Measurements from ENCODE around the gene ENPP3. TPM values are rescaled to one million over a fixed set of nuclear protein-coding genes. Genes with fewer than 3 reads are reported as not detected.

The ENPP3 gene
- total RNA-seq, 2 donors from 2014 or later = 11.5 to 21.4 TPM

DNA sequence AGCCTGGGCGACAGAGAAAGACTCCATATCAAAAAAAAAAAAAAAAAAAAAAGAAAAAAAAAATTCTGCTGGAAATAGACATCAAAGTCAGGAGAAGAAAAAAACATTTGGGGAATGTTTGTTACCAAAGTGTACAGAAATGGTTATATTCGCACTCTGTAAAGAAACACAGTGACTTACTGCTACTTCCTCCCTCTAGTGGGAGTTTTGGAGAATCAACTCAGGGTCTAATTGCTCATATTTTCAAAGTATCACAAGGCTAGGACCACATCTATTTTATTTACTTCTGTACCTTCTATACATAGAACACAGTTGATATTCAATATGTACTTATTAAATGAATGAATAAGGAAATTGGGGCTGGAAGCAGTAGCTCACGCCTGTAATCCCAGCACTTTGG lies 39.7 kb upstream of the ENPP3 start:
- H3K9me3 ChIP-seq = no peaks in the 10 kb centered on the region
- no peak for DNase-seq
- H3K9ac ChIP-seq (ENCODE audit: low read depth in 2 of 2, low read length in 2 of 2) = no peak overlapping the region
- H3K36me3 ChIP-seq = peaks cover 31% of the 10 kb centered on the region
- TF ChIP-seq, protein P1, sequence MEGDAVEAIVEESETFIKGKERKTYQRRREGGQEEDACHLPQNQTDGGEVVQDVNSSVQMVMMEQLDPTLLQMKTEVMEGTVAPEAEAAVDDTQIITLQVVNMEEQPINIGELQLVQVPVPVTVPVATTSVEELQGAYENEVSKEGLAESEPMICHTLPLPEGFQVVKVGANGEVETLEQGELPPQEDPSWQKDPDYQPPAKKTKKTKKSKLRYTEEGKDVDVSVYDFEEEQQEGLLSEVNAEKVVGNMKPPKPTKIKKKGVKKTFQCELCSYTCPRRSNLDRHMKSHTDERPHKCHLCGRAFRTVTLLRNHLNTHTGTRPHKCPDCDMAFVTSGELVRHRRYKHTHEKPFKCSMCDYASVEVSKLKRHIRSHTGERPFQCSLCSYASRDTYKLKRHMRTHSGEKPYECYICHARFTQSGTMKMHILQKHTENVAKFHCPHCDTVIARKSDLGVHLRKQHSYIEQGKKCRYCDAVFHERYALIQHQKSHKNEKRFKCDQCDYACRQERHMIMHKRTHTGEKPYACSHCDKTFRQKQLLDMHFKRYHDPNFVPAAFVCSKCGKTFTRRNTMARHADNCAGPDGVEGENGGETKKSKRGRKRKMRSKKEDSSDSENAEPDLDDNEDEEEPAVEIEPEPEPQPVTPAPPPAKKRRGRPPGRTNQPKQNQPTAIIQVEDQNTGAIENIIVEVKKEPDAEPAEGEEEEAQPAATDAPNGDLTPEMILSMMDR (IDR thresholded peaks at IDR 0.05) = peak; percentile 13
- no peaks in the 10 kb centered on the region for H3K27me3 ChIP-seq
- H3K27ac ChIP-seq = no peak overlapping the region
- H3K4me1 ChIP-seq = no peaks in the 10 kb centered on the region
- H3K4me3 ChIP-seq = no peak overlapping the region
- intact Hi-C loops (cut with DNase I) = no loop called here

DNA sequence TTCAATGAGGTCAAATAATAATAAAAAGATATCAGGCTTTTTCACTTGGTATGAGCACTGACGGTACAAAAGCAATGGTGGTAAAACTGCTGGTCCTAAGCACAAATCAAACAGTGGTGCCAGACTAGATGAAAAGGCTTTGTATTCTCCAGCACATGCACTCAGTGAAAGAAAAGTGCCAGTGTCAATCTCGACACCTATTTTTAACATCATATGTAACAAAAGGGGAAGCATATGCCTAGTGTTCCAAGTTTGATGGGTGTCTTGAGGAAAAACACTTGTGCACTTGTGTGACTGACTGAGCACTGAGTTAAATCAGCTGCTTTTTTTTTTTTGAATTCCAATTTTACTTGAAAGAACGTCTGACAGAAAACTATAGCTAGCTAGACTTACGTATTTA lies 36.4 kb upstream of the ENPP3 start:
- Histone ChIP-seq H3K27ac (no peak overlapping the region), H3K27me3 (no peaks in the 10 kb centered on the region), H3K4me1 (no peaks in the 10 kb centered on the region), H3K4me3 (no peak overlapping the region), H3K36me3 (peaks cover 25% of the 10 kb centered on the region), H3K9me3 (no peaks in the 10 kb centered on the region), H3K9ac (ENCODE audit: low read depth in 2 of 2, low read length in 2 of 2) (no peak overlapping the region)
- intact Hi-C loops (cut with DNase I) = no loop called here
- no peak for DNase-seq
- TF ChIP-seq, protein P1 (IDR thresholded peaks at IDR 0.05) = no peak

DNA sequence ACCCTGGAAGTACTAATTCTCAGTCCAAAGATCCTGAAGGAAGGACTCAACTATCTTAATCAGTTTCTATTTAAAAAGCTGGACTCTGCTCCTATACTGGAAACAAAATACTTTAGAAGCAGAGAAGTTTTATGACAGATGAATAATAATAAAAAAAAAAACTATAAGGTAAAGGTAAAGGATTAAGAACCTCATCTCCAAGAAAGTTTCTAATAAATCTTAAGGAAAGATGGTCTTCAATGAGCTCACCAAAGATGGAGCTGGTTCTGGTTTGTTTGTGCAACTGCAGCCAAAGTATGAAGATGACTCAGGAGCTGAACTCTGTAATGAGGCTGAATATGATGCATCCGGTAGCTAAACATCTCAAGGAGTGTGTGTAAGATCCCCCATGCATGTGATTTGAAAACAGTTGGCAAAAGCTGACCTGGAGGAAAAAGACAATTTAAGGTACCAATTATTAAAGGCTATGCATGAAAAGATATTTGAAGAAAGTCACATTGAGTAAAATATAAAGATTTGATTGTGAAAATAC lies 34.3 kb upstream of the ENPP3 start:
- TF ChIP-seq, protein P1 (IDR thresholded peaks at IDR 0.05) = no peak
- Histone ChIP-seq H3K27ac (no peak overlapping the region), H3K27me3 (no peaks in the 10 kb centered on the region), H3K9ac (ENCODE audit: low read depth in 2 of 2, low read length in 2 of 2) (no peak overlapping the region), H3K36me3 (peaks cover 25% of the 10 kb centered on the region), H3K9me3 (no peaks in the 10 kb centered on the region), H3K4me1 (no peaks in the 10 kb centered on the region), H3K4me3 (no peak overlapping the region)
- no peak for DNase-seq
- intact Hi-C loops (cut with DNase I) = no loop called here

DNA sequence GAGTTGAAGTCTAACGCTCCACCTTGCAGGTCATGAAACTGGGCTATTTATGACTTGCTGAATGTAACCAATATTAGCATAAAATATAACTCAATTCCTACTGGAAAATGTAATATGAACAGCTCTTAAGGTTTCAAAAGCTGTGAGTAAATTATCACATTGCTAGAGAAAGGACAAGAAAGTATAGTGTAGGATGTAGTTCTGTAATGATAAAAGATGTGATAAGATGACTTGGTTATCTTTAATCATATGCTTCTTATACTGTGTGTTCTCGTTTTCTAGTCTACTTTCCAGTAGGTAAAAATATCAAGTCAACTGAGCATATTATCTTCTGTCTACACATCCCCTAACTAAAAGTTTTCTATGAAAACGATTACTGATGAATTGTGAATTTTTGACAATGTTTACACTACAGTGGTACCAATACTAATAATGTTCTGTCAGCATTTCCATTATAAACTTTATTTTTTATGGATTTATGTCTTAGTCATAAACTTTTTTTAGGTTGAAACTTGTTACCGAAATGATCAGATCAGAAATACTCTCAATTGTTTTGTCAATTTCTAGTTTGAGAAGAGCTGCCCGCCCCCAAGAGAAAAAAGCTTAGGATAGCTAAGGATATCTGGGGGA lies 23.7 kb upstream of the ENPP3 start:
- TF ChIP-seq, protein P1 (IDR thresholded peaks at IDR 0.05) = no peak
- H3K4me1 ChIP-seq = no peaks in the 10 kb centered on the region
- no peaks in the 10 kb centered on the region for H3K36me3 ChIP-seq
- no peak overlapping the region for H3K9ac ChIP-seq (ENCODE audit: low read depth in 2 of 2, low read length in 2 of 2)
- H3K9me3 ChIP-seq = no peaks in the 10 kb centered on the region
- no peaks in the 10 kb centered on the region for H3K27me3 ChIP-seq
- intact Hi-C loops (cut with DNase I) = no loop called here
- H3K27ac ChIP-seq = no peak overlapping the region
- no peak for DNase-seq
- no peak overlapping the region for H3K4me3 ChIP-seq

DNA sequence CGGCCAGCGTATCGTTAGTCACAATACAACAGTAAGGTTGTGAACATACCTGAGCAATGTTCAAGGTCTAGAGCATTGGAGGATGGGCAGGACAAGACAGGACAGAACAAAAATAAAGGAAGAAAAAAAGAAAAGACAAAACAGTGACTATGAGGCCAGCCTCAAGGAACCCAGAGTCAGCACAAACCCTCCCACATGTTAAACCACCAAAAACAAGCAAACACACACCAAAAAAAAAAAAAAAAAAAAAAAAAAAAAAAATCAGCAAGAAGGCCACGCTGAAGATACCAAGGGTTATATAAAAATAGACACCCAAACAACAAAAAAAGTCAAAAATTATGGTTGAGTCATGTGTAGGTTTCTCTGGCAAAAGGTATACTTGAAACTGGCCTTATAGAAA lies 21.8 kb upstream of the ENPP3 start:
- peaks cover 8% of the 10 kb centered on the region for H3K36me3 ChIP-seq
- H3K4me3 ChIP-seq = no peak overlapping the region
- no peak for DNase-seq
- no peak overlapping the region for H3K27ac ChIP-seq
- no peaks in the 10 kb centered on the region for H3K9me3 ChIP-seq
- TF ChIP-seq, protein P1 (IDR thresholded peaks at IDR 0.05) = no peak
- H3K27me3 ChIP-seq = no peaks in the 10 kb centered on the region
- intact Hi-C loops (cut with DNase I) = no loop called here
- H3K9ac ChIP-seq (ENCODE audit: low read depth in 2 of 2, low read length in 2 of 2) = no peak overlapping the region
- no peaks in the 10 kb centered on the region for H3K4me1 ChIP-seq
